ENCODE measurements around the gene MYRF. TPM values are rescaled to one million over a fixed set of nuclear protein-coding genes. Genes with fewer than 3 reads are reported as not detected.
A peak's percentile ranks its signal among the peaks of the same experiment; 100 is the strongest.

MYRF gene
- total and polyA plus RNA-seq, 9 of the 15 experiments (the other 6 are each of a cell fraction or from before 2014, with no cell fraction given), result 2.3 to 25.8 (median 7.1) TPM

GRCh38 chr11:61815790-61816735 lies 63.6 kb downstream of the MYRF start (continued):
- TF ChIP-seq, protein P1, sequence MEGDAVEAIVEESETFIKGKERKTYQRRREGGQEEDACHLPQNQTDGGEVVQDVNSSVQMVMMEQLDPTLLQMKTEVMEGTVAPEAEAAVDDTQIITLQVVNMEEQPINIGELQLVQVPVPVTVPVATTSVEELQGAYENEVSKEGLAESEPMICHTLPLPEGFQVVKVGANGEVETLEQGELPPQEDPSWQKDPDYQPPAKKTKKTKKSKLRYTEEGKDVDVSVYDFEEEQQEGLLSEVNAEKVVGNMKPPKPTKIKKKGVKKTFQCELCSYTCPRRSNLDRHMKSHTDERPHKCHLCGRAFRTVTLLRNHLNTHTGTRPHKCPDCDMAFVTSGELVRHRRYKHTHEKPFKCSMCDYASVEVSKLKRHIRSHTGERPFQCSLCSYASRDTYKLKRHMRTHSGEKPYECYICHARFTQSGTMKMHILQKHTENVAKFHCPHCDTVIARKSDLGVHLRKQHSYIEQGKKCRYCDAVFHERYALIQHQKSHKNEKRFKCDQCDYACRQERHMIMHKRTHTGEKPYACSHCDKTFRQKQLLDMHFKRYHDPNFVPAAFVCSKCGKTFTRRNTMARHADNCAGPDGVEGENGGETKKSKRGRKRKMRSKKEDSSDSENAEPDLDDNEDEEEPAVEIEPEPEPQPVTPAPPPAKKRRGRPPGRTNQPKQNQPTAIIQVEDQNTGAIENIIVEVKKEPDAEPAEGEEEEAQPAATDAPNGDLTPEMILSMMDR (IDR thresholded peaks at IDR 0.05 in 2 of 3, conservative IDR thresholded peaks at IDR 0.05 in 1 of 3; ENCODE audit: insufficient read depth in 2 of 3, low read depth in 1 of 3, low read length in 3 of 3), result peak in 1 of 3 experiments; percentile 26; a peak in 2 of 6 replicates
- TF ChIP-seq ZNF785 (CRISPR knock-in tag; IDR thresholded peaks at IDR 0.05) (no peak), NONO (IDR thresholded peaks at IDR 0.05; ENCODE audit: low read depth in 2 of 2, low read length in 1 of 2) (no peak), XRCC4 (IDR thresholded peaks at IDR 0.05; ENCODE audit: extremely low read depth, insufficient read depth, insufficient read length) (no peak), ZNF121 (CRISPR knock-in tag; conservative IDR thresholded peaks at IDR 0.05) (no peak), TFAM (CRISPR knock-in tag; conservative IDR thresholded peaks at IDR 0.05) (no peak), GABPB1 (CRISPR knock-in tag; IDR thresholded peaks at IDR 0.05) (no peak), GMEB1 (CRISPR knock-in tag; IDR thresholded peaks at IDR 0.05) (no peak), ZNF79 (CRISPR knock-in tag; IDR thresholded peaks at IDR 0.05; ENCODE audit: low read depth) (no peak), DNMT1 (IDR thresholded peaks at IDR 0.05) (no peak), SNIP1 (IDR thresholded peaks at IDR 0.05; ENCODE audit: low read depth) (no peak), POLR2AphosphoS2 (IDR thresholded peaks at IDR 0.05; ENCODE audit: low read length) (no peak), SREBF2 (CRISPR knock-in tag; IDR thresholded peaks at IDR 0.05) (no peak), COPS2 (conservative IDR thresholded peaks at IDR 0.05) (no peak), HNRNPL (IDR thresholded peaks at IDR 0.05; ENCODE audit: low read depth, low read length) (no peak), ARID3A (IDR thresholded peaks at IDR 0.05; ENCODE audit: borderline replicate concordance, low read depth, low read length) (no peak), CTBP1 (IDR thresholded peaks at IDR 0.05; ENCODE audit: borderline replicate concordance) (no peak), CAMTA2 (CRISPR knock-in tag; conservative IDR thresholded peaks at IDR 0.05) (no peak), PHB2 (IDR thresholded peaks at IDR 0.05; ENCODE audit: low read depth) (no peak), PCBP1 (IDR thresholded peaks at IDR 0.05; ENCODE audit: low read depth, low read length, poor library complexity, severe bottlenecking) (peak; percentile 26)
- TF ChIP-seq, protein P2, sequence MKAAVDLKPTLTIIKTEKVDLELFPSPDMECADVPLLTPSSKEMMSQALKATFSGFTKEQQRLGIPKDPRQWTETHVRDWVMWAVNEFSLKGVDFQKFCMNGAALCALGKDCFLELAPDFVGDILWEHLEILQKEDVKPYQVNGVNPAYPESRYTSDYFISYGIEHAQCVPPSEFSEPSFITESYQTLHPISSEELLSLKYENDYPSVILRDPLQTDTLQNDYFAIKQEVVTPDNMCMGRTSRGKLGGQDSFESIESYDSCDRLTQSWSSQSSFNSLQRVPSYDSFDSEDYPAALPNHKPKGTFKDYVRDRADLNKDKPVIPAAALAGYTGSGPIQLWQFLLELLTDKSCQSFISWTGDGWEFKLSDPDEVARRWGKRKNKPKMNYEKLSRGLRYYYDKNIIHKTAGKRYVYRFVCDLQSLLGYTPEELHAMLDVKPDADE (conservative IDR thresholded peaks at IDR 0.05; ENCODE audit: control insufficient read depth, low read depth, low read length), result no peak; the same call in 1 of the 2 replicates

All from K562 (cell line).